Fibroblast of skin of left biceps (primary cell): ENCODE results near the gene CTXND1.

Experiments used
- DNase-seq, 2 experiments: peaks; one replicate each; pipeline ENCODE4 v3.0.0-alpha.2; 2013; ENCODE audit warnings: low read depth in 2 of 2

Gene CTXND1

GRCh38 chr15:80259942-80260510 is 8.0 kb upstream of the CTXND1 start:
- no peak for DNase-seq

DNA sequence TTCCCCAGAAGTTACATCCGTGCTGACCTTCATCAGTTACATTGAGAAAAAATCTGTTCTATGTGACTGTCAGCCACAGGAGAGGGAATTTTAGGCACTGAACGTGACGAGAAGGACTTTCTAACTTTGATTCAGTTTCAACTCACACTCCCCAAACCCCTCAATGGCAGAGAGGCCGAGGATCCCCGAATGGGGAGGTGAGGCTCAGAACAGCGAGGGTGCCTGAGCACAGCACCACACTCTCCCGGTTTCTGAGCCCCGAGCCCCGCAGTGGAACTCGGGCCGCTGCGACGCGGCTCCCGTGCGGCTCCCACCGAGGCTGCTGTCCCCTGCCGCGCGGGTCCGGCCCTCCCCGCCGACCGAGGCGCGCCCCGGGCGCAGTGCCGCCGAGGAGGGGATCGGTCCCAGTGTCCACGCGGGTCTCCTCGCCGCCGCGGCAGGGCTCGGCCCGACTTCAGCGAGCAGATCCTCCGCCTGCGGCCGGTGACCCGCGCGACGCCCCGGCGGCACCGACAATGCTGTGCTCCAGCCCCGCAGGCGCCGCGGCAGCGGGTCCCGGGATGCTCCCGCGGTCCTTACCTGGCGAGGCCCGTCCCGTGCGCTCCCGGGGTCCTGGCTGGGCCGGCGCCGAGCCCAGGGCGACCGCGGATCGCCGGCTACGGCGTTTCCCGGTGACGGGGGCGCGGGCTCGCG is 439 bp downstream of the CTXND1 start:
- DNase-seq = no peak

DNA sequence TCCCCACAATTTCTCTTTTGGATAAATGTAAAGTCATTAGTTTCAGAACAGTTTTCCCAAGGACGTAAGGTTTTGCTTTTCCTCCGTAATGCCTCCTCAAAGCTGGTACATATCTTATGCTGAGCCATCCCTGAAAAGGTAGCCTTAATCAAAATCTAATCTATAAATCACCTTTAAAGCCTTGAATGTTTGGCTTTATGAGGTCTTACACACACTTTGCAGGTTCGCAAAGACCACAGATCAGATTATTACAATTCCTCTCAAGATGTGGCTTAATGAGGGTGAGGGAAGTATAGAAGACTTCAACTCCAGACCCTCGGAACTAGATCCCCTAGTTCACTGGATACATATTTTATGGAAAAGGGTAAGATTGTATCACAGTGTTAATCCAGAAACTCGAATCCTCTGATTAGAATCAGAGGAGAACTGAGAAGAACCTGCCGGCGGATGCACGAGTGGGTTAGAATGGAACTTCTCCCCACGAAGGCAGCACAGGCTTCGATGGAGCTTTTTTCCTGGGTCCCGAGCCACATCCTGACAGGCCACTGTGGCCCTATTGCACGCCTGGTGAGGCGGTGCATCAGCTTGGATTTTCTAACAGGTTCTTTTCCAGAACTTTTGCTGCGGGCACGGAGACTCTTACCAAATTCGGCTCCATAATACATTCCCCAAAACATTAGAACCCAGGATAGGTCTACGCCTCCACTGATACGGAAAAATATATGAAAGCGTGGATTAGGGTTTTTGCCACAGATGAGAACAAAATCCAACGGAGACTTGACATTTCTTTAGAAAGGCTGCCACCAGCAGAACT is 1.2 kb downstream of the CTXND1 start:
- DNase-seq = no peak

DNA sequence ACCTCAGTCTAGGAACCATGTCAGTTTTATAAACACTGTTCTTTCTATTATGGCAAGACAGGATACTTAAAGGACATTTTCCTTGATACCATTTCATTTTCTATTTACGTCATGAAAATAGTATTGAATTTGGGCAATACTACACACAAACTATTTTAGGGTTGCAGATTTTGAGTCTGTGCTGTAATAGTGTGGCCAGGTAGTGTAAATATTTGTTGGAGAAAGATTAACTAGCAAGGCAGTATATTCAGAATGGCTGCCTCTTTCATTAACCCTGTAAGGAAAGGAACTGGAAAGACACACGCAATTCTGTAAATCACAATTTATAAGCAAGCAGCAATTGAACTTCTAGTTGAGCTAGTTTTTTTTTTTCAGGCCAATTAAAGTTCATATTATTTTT is 2.0 kb downstream of the CTXND1 start:
- no peak for DNase-seq

DNA sequence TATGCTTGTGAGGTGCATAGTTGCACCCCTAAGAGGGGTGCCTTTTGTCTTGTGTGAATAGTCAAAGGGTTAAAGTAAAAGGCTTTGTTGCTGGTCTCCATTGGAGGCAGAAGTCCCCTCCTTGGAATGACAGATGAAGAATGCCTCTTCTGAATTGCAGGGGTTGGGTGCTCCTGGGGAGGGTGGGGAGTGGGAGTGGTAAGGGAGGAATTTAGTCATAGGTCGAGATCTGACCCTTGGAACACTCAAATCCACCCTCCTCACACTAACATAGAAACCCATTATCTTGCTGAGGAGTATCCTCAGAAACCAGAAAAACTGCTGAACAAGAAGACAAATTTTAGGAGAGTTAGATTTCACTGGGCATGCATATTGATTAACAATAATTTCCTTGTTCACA is 4.7 kb downstream of the CTXND1 start:
- no peak for DNase-seq

DNA sequence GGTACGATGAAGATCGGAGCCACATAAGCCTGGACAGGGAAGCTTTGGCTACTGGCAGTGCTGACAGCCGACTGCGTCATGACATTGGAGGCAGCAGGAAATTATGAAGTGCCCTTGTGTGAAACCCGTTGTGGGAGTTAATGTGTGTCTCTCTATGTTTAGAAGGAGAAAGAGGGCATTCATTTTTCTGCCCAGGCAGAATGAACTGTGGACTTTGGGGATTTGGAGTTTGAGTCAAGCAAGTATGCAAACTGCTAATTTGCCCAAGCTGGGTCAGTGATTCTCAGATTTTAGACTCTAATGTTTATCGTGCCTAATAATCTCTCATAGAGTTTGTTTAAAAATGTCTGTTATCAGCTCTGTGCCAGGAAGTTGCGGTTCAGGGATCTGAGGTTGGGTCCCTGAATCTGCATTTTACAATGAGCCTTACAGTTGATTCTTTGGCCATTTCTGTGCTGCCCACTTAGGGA is 5.6 kb downstream of the CTXND1 start:
- DNase-seq = no peak

DNA sequence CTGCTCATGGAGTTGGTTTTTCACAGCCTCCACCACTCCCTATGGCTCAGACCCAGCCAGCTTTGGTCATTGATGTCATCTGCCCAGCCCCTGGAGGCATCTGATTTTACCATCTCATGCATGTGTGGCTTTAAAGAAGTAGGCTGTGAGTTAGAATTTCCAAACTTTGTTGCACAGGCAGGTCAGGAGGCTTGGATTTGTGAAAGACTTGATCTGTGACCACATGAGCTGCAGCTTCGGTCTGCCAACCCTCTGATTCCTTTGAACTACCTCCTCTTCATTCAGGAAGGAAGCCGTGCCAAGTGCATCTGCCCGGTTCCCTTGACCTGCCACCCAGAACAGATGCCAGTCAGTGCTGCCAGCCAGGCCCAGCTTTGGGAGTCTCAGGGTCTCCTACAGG is 9.2 kb downstream of the CTXND1 start:
- no peak for DNase-seq

GRCh38 chr15:80242132-80242769 is 9.8 kb downstream of the CTXND1 start:
- DNase-seq = peak in 1 of 2 experiments; percentile 1

GRCh38 chr15:80241508-80241907 is 10.5 kb downstream of the CTXND1 start:
- no peak for DNase-seq

- no peak for DNase-seq
Measured at GRCh38 chr15:80240276-80240675, 11.7 kb downstream of the CTXND1 start.

DNA sequence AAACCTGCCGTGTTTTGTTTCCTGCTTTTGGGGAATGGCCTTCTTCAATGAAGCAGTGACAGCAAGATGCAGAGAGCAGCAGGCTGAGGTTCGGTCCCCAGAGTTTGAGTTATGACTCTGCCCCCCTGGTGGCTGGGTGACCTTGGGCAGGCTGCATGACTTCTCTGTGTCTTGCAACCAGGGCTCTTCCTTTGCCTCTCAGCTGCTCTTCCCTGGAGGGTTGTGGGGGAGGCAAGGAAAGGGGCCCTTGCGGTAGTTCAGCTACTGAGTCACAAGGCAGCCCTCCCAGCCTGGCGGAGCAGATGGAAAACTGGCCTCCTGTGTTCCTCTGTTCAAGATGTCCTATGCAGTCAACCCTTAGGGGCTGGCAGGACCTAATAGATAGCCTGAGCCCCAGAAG is 17.1 kb downstream of the CTXND1 start:
- DNase-seq = no peak

DNA sequence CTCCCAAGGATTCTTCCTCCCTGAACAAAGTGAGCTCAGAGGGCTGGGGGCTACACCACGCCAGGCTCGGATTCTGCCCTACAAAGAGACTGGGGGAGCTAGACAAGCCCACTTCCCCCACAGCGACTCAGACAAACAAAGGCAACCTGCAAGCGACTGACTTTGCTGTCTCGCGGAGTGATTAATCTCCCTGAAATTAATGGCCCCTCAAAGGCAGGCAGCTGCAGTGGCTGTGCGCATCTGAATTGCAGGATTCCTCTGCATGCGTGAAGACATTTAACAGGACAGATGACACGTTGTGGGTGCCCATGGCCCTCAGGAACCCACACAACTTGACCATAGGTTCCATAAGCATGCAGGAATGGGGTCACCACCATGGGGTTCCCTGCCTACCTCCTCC is 18.4 kb downstream of the CTXND1 start:
- no peak for DNase-seq

DNA sequence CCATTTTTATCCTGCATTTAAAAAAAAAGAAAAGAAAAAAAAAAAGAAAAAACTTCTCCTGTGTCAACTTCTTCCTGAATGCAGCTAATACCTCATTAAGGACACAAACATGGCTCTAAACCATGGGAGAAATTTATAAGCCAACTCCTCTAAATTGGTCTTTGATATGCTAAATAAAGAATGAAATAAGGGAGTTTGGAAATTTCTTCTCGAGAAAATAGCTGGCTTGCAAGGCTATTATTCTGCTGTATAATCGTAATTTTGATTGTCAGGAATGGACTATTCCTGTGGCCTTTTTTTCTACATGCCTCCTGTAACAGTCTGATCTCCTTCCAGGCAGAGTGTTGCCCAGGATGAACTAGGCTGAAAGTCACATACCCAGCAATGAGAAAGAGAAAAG is 20.6 kb downstream of the CTXND1 start:
- no peak for DNase-seq

- no peak for DNase-seq
Measured at GRCh38 chr15:80228959-80229610, 22.9 kb downstream of the CTXND1 start.

GRCh38 chr15:80219955-80220354 is 32.1 kb downstream of the CTXND1 start:
- no peak for DNase-seq

GRCh38 chr15:80217327-80217900 is 34.6 kb downstream of the CTXND1 start:
- no peak for DNase-seq

DNA sequence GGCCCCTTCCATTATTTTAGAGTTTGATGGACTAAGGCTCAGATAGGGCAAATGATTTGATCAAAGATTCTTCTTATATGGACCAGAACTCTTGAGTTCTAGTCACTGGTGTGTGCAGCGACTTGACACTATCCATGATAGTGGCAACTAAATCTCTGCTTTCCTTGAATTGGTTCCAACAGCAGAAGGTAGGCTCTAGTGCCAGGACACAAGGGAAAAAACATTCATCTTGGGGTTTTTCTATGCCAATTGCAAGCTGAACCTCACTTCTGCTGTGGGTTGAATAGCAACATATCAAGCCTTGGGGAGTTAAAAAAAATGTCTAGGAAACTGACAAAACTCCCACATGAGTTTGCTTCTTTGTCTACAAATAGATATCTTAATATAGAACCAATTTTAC is 35.1 kb downstream of the CTXND1 start:
- DNase-seq = no peak

DNA sequence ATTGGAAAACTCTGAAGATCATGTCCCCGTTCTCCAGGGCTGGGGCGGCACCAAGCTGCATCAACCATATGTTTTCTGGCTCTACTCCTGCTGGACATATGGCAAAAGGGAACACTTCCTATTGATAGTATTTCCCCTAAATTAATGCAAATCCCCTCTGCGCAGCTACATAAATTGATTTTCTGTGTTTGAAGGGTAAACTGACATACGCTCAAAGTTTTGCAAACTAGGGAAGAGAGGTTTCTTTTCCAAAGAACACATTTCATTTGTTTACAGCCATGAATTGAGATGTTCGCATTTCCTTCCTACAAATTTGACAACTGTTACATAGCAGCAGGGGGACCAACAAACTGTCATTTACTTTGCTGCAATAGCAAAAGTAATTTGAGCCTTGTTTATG is 35.9 kb downstream of the CTXND1 start:
- no peak for DNase-seq

DNA sequence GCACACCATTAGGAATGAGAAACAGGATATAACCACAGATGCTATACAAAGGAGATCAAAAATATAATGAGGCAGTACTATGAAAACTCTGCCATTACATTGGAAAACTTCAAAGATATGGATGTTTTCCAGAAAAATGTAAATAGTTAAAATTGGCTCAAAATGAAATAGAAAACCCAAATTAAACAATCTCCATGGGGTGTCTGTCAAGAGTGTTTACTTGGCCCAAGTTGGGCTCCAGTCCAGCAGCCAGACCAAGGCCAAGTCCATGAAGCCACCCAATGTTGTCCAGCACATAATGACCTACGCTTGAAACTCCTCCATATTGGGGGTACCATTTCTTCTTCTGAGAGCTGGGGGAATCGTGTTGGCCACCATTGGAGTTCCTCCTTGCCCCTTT is 37.1 kb downstream of the CTXND1 start:
- DNase-seq = no peak

- no peak for DNase-seq
Measured at GRCh38 chr15:80211976-80212375, 40.0 kb downstream of the CTXND1 start.
